CD14-positive monocyte (primary cell): Measurements from ENCODE around the gene JAKMIP2. TPM values are rescaled to one million over a fixed set of nuclear protein-coding genes. Genes with fewer than 3 reads are reported as not detected.

Source experiments
- DNase-seq, 3 donors: peaks; one replicate each; pipeline ENCODE4 v3.0.0-alpha.2; 2011 to 2022
- H2AFZ ChIP-seq: 2 replicates; pipeline ENCODE4 v1.6.0; 2012; ENCODE audit warnings: mild to moderate bottlenecking, low read depth, low read length, inconsistent platforms; ENCODE audit not compliant: insufficient read depth, poor library complexity, severe bottlenecking
- H3K27ac ChIP-seq, 2 donors: 1 replicate in 1 of 2; 2 replicates in 1 of 2; pipeline ENCODE4 v1.5.1; 2012 to 2013; ENCODE audit warnings: low read length in 2 of 2, control low read depth in 1 of 2, inconsistent platforms in 1 of 2, low read depth in 1 of 2, mild to moderate bottlenecking in 1 of 2
- H3K27me3 ChIP-seq, 2 donors: one replicate each; pipeline versions ENCODE4 v1.6.0 to v1.6.1; 2011 to 2013; ENCODE audit warnings: low read length in 2 of 2; ENCODE audit not compliant: control insufficient read depth in 2 of 2, insufficient read depth in 2 of 2
- H3K36me3 ChIP-seq, 2 donors: replicated peaks in 1 of 2; 1 replicate in 1 of 2; 2 replicates in 1 of 2; pipeline versions ENCODE4 v1.5.1 to v1.6.1; 2012 to 2013; ENCODE audit warnings: low read length in 2 of 2, control low read depth in 1 of 2, inconsistent platforms in 1 of 2, mild to moderate bottlenecking in 1 of 2; ENCODE audit not compliant: insufficient read depth in 2 of 2, control insufficient read depth in 1 of 2
- H3K4me1 ChIP-seq, 2 donors: 1 replicate in 1 of 2; 2 replicates in 1 of 2; pipeline versions ENCODE4 v1.5.1 to v1.6.1; 2012 to 2013; ENCODE audit warnings: low read length in 2 of 2, control low read depth in 1 of 2, inconsistent platforms in 1 of 2, mild to moderate bottlenecking in 1 of 2, moderate library complexity in 1 of 2; ENCODE audit not compliant: insufficient read depth in 2 of 2, control insufficient read depth in 1 of 2
- H3K4me2 ChIP-seq: replicated peaks from 2 replicates; pipeline ENCODE3; 2012; ENCODE audit warnings: low read length, moderate library complexity, mild to moderate bottlenecking; ENCODE audit not compliant: poor library complexity, severe bottlenecking; ENCODE audit errors: extremely low read depth
- H3K4me3 ChIP-seq, 3 experiments: fragments of 200-600 bp in 1 of 3; sonication (generic) in 1 of 3; replicated peaks in 1 of 3; 1 replicate in 2 of 3; 2 replicates in 1 of 3; pipeline ENCODE4 v1.5.1; 2011 to 2013; ENCODE audit warnings: low read length in 3 of 3, mild to moderate bottlenecking in 3 of 3, control low read depth in 2 of 3, low read depth in 2 of 3, inconsistent platforms in 1 of 3, moderate library complexity in 1 of 3
- H3K79me2 ChIP-seq: 2 replicates; pipeline ENCODE4 v1.6.0; 2012; ENCODE audit warnings: mild to moderate bottlenecking, control low read depth, inconsistent platforms, low read length, moderate library complexity; ENCODE audit not compliant: insufficient read depth
- H3K9ac ChIP-seq: 2 replicates; pipeline ENCODE4 v1.6.0; 2017; ENCODE audit warnings: low read length, mild to moderate bottlenecking; ENCODE audit not compliant: insufficient read depth, poor library complexity, severe bottlenecking
- H3K9me3 ChIP-seq, 2 donors: replicated peaks in 1 of 2; 1 replicate in 1 of 2; 2 replicates in 1 of 2; pipeline versions ENCODE4 v1.5.1 to v1.6.1; 2012 to 2013; ENCODE audit warnings: low read length in 2 of 2, control low read depth in 1 of 2; ENCODE audit not compliant: control insufficient read depth in 1 of 2, insufficient read depth in 1 of 2
- H4K20me1 ChIP-seq: 2 replicates; pipeline ENCODE4 v1.6.0; 2012; ENCODE audit warnings: mild to moderate bottlenecking, low read length, control low read depth, moderate library complexity; ENCODE audit not compliant: insufficient read depth
- H3K27ac Mint-ChIP-seq, 7 donors: one replicate each; pipeline ENCODE4 v1.8.0; 2020; ENCODE audit warnings: mild to moderate bottlenecking in 7 of 7, mixed read lengths in 7 of 7, moderate library complexity in 6 of 7, inconsistent platforms in 2 of 7
- H3K27me3 Mint-ChIP-seq, 3 donors: one replicate each; pipeline ENCODE4 v1.8.0; 2021 to 2022; ENCODE audit warnings: low read depth in 3 of 3, mild to moderate bottlenecking in 3 of 3, mixed read lengths in 3 of 3, moderate library complexity in 3 of 3, inconsistent platforms in 1 of 3
- H3K36me3 Mint-ChIP-seq, 2 donors: one replicate each; pipeline ENCODE4 v1.8.0; 2020; ENCODE audit warnings: mixed read lengths in 2 of 2, inconsistent platforms in 1 of 2, mild to moderate bottlenecking in 1 of 2
- H3K4me1 Mint-ChIP-seq: one replicate; pipeline ENCODE4 v1.8.0; 2020; ENCODE audit warnings: mild to moderate bottlenecking, mixed read lengths
- H3K4me3 Mint-ChIP-seq, 2 donors: one replicate each; pipeline ENCODE4 v1.8.0; 2020; ENCODE audit warnings: mild to moderate bottlenecking in 2 of 2, mixed read lengths in 2 of 2, moderate library complexity in 1 of 2
- H3K9me3 Mint-ChIP-seq, 7 donors: one replicate each; pipeline ENCODE4 v1.8.0; 2020 to 2022; ENCODE audit warnings: mixed read lengths in 7 of 7, mild to moderate bottlenecking in 6 of 7, moderate library complexity in 6 of 7, inconsistent platforms in 2 of 7
- CTCF ChIP-seq: fragments of 200-600 bp; IDR thresholded peaks from one replicate; pipeline ENCODE4 v1.8.0; 2022; ENCODE audit warnings: antibody characterized with exemption, mild to moderate bottlenecking
- WGBS: methylation state at CpG from one replicate; pipeline ENCODE4 v1.1.5; 2013; ENCODE audit warnings: missing lambda C conversion rate; ENCODE audit not compliant: insufficient coverage; 5-methylcytosine and 5-hydroxymethylcytosine counted together
- intact Hi-C, 2 donors: fragments of 100-400 bp; cut with micrococcal nuclease; formaldehyde crosslinking; loops; one replicate each; pipeline versions ENCODE4 v1.15.0 to v1.15.1; 2023
- polyA plus RNA-seq, 3 donors: library from polyadenylated mRNA; depleted of rRNA in 1 of 3; unstranded in 2 of 3; stranded (reverse) in 1 of 3; fragments of 300-500 nt in 2 of 3; fragments of >200 nt in 1 of 3; fragmentation: Illumina TruSeq in 2 of 3; gene quantifications; 1 replicate in 2 of 3; 2 replicates in 1 of 3; pipeline ENCODE4 v1.2.3, GENCODE V29; 2012 to 2021

Gene JAKMIP2
- polyA plus RNA-seq, 3 donors = 0.02 TPM; not detected in 2

GRCh38 chr5:147617191-147617606 is 165.3 kb downstream of the JAKMIP2 start:
- Histone ChIP-seq H3K9ac (no peak overlapping the region), H3K79me2 (no peaks in the 10 kb centered on the region), H3K36me3 (no peaks in the 10 kb centered on the region), H3K27me3 (no peaks in the 10 kb centered on the region), H2AFZ (no peak overlapping the region), H3K4me1 (no peaks in the 10 kb centered on the region), H3K27ac (no peak overlapping the region), H4K20me1 (no peaks in the 10 kb centered on the region), H3K9me3 (no peaks in the 10 kb centered on the region), H3K4me3 (no peak overlapping the region), H3K4me2 (no peak overlapping the region)
- no peak for TF ChIP-seq CTCF
- no peak for DNase-seq
- 93% methylated on average over 3 of the region's 4 CpGs for WGBS
- no peaks in the 10 kb centered on the region for H3K36me3 Mint-ChIP-seq
- H3K4me1 Mint-ChIP-seq = no peaks in the 10 kb centered on the region
- peaks cover 0 to 2% (median 2%) of the 10 kb centered on the region in 3 donors for H3K27me3 Mint-ChIP-seq
- H3K9me3 Mint-ChIP-seq = peaks cover 0 to 2% (median 0%) of the 10 kb centered on the region in 7 donors
- intact Hi-C loops = no loop called here
- no peak overlapping the region for H3K27ac Mint-ChIP-seq
- no peak overlapping the region for H3K4me3 Mint-ChIP-seq

GRCh38 chr5:147616421-147616820 is 166.1 kb downstream of the JAKMIP2 start:
- no peak overlapping the region for H3K27ac Mint-ChIP-seq
- no peaks in the 10 kb centered on the region for H4K20me1 ChIP-seq
- no peak for TF ChIP-seq CTCF
- H3K4me3 ChIP-seq = no peak overlapping the region
- H3K9me3 ChIP-seq = no peaks in the 10 kb centered on the region
- no peak overlapping the region for H3K4me3 Mint-ChIP-seq
- H3K9ac ChIP-seq = no peak overlapping the region
- peaks cover 0 to 2% (median 0%) of the 10 kb centered on the region in 7 donors for H3K9me3 Mint-ChIP-seq
- H3K36me3 Mint-ChIP-seq = no peaks in the 10 kb centered on the region
- H3K4me1 ChIP-seq = no peaks in the 10 kb centered on the region
- DNase-seq = no peak
- H2AFZ ChIP-seq = no peak overlapping the region
- H3K27me3 ChIP-seq = no peaks in the 10 kb centered on the region
- H3K27ac ChIP-seq = no peak overlapping the region
- no peaks in the 10 kb centered on the region for H3K4me1 Mint-ChIP-seq
- peaks cover 0 to 2% (median 2%) of the 10 kb centered on the region in 3 donors for H3K27me3 Mint-ChIP-seq
- intact Hi-C loops = no loop called here
- WGBS = no CpG with 5 or more reads among the region's 1 CpG
- H3K4me2 ChIP-seq = no peak overlapping the region
- H3K79me2 ChIP-seq = no peaks in the 10 kb centered on the region
- no peaks in the 10 kb centered on the region for H3K36me3 ChIP-seq
